GM12875 (cell line): ENCODE data around the gene THSD7A.

Experiments
- H3K4me3 ChIP-seq: one replicate; pipeline ENCODE4 v1.5.1; 2011; ENCODE audit warnings: low read depth, low read length, control low read depth
- TF ChIP-seq, protein P1 (sequence below): IDR thresholded peaks from 2 replicates; pipeline ENCODE4 v1.5.1; 2011; ENCODE audit warnings: low read depth, mild to moderate bottlenecking, control low read depth, inconsistent platforms, low read length, moderate library complexity, borderline replicate concordance; ENCODE audit not compliant: insufficient read depth

Gene THSD7A

DNA sequence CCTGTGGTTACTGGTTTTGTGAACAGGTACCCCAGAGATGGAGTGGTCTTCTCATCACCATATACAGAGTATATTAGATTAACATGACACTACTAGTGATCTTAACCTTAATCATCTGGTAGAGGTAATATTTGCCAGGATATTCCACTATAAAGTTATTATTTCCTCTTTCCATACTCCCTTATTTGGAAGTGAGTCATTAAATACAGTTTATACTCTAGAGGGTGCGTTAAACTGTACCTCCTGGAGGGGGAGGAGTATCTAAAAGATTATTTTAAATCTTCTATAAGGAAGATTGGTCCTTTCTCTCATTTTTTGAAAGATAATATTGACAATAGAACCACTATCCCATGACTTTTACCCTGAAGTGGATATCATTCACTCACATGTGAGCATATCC is 85.4 kb downstream of the THSD7A start:
- H3K4me3 ChIP-seq, result no peak overlapping the region
- TF ChIP-seq, protein P1, sequence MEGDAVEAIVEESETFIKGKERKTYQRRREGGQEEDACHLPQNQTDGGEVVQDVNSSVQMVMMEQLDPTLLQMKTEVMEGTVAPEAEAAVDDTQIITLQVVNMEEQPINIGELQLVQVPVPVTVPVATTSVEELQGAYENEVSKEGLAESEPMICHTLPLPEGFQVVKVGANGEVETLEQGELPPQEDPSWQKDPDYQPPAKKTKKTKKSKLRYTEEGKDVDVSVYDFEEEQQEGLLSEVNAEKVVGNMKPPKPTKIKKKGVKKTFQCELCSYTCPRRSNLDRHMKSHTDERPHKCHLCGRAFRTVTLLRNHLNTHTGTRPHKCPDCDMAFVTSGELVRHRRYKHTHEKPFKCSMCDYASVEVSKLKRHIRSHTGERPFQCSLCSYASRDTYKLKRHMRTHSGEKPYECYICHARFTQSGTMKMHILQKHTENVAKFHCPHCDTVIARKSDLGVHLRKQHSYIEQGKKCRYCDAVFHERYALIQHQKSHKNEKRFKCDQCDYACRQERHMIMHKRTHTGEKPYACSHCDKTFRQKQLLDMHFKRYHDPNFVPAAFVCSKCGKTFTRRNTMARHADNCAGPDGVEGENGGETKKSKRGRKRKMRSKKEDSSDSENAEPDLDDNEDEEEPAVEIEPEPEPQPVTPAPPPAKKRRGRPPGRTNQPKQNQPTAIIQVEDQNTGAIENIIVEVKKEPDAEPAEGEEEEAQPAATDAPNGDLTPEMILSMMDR, result no peak

DNA sequence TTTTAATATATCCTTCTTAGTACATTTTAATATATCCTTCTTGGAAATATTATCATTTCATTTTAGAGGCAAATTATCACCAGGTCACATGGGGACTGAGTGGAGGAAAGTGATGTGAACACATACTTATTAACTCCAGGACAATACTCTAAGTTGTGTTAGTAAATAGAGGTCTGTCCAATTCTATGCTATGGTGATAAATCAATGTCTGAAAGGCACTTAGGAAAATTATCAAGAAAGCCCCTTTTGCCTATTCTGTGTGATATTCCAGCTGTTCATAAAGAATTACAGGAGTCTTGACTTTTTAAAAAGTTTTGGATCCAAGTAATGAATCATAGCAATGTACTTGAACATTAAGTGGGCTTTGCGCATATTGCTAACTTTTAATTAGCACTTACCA is 88.5 kb downstream of the THSD7A start:
- H3K4me3 ChIP-seq, result no peak overlapping the region
- TF ChIP-seq, protein P1, result no peak

DNA sequence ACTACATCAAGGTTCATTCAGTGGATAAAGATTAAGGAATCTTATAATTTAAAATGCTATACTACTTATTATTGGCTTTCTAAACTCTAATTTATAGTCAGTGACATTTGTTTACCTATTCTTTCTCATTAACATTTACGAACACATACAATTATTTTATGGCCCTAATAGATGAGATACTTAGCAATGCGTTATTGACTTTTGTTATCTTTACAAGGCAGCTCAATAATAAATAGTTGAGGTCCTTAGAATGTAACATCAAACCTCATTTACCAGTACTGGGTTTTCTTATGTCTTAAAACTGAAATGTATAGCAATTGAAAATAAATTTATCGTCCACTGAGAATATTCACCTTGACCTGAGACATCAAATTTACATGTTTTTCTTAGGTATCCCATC is 89.0 kb downstream of the THSD7A start:
- H3K4me3 ChIP-seq, result no peak overlapping the region
- TF ChIP-seq, protein P1, result no peak

DNA sequence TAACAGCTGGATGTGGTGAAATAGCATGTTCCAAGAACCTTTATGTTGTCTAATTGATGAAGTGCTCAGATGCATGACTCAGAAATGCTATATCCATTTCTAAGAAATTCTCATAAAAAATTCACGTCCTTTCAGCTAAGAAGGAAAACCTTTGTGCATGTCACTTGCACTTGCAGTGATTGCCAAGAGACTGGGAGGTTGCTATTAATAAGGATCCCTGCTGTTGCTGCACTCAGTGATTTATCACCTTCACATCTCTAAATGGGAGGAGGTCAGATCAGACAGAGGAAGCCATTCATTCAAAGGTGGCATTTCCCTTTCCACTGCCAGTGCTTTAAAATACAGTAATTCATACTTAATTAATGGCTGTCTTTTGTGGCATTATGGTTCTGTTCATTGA is 89.5 kb downstream of the THSD7A start:
- TF ChIP-seq, protein P1, result no peak
- H3K4me3 ChIP-seq, result no peak overlapping the region

GRCh38 chr7:11737723-11738122 is 94.3 kb downstream of the THSD7A start:
- TF ChIP-seq, protein P1, result no peak
- H3K4me3 ChIP-seq, result no peak overlapping the region

DNA sequence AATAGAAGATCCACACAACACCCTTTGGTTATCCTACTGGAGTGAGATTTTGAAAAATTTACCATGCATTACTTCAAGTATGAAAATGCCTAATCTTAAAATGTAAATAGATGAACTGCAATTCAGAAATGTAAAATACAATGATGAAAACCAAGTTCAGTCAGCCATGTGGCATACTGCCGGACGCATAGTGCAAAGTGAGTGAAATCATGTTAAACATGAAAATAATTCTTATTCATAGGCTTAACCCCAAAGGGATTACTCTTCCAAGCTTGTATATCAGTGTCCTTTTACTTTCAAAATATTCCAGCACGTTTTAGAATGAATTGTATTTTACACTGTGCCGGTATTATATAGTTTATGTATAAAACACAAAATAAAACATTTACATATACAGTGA is 99.8 kb downstream of the THSD7A start:
- TF ChIP-seq, protein P1, result no peak
- H3K4me3 ChIP-seq, result no peak overlapping the region

- H3K4me3 ChIP-seq, result no peak overlapping the region
- TF ChIP-seq, protein P1, result no peak
These were observed 101.3 kb downstream of the THSD7A start for GRCh38 chr7:11730725-11731124.
